Mammary epithelial cell (primary cell): ENCODE results near the gene CORO6.

ENCODE experiments used
- EZH2 ChIP-seq: IDR thresholded peaks from 2 replicates; pipeline ENCODE4 v1.6.1; 2012; ENCODE audit warnings: low read length, inconsistent platforms, borderline replicate concordance
- TF ChIP-seq, protein P1 (sequence below), 2 donors: IDR thresholded peaks in 1 of 2; conservative IDR thresholded peaks in 1 of 2; 2 replicates each; pipeline ENCODE4 v1.5.1; 2011 to 2012; ENCODE audit warnings: inconsistent platforms in 2 of 2, low read length in 2 of 2, mild to moderate bottlenecking in 2 of 2, control low read depth in 1 of 2, low read depth in 1 of 2; ENCODE audit not compliant: insufficient read depth in 1 of 2; ENCODE audit errors: extremely low read depth in 1 of 2

DNA sequence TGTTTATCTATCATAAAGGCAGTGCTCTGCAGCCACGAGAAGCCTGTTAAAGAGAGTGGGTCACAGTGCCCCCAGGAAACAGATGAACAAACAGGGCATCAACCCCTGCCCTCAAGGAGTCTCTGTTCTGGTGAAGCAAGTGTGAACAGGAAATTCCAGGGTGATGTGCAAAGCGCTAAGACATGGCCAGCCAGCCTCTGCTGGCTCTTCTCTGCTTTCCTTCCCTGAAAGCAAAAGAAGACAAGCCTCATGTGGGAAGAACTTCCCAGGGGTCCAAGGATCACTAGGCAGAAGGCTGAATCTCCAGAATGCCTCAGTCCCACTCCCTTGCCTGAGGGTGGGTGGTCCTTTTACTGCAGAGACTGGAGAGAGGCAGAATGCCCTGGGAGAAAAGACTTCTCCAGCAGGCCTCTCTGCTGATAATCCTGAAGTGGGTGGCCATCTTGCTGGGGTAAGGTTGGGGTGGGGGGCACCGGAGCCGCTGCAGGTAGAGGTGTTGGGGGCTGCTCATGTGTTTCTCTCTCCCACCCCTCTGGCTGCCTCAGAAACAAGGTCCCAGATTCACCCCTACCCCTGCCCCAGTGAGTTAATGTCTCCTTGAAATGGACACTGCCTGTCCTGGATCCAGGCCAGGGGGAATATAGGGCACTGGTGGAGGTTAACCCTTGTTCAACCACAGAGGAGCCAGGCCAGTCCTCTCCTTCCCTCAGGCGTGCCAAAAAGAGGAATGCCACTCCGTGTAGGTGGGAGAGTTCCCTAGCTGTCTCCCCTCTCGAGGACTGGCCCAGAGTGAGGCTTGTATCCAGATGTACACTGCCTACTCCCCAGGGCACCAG, 27.4 kb downstream of the CORO6 start:
- TF ChIP-seq, protein P1, sequence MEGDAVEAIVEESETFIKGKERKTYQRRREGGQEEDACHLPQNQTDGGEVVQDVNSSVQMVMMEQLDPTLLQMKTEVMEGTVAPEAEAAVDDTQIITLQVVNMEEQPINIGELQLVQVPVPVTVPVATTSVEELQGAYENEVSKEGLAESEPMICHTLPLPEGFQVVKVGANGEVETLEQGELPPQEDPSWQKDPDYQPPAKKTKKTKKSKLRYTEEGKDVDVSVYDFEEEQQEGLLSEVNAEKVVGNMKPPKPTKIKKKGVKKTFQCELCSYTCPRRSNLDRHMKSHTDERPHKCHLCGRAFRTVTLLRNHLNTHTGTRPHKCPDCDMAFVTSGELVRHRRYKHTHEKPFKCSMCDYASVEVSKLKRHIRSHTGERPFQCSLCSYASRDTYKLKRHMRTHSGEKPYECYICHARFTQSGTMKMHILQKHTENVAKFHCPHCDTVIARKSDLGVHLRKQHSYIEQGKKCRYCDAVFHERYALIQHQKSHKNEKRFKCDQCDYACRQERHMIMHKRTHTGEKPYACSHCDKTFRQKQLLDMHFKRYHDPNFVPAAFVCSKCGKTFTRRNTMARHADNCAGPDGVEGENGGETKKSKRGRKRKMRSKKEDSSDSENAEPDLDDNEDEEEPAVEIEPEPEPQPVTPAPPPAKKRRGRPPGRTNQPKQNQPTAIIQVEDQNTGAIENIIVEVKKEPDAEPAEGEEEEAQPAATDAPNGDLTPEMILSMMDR (conservative IDR thresholded peaks at IDR 0.05 in 1 of 2, IDR thresholded peaks at IDR 0.05 in 1 of 2; ENCODE audit: extremely low read depth in 1 of 2, insufficient read depth in 1 of 2, low read depth in 1 of 2, low read length in 2 of 2), result no peak
- TF ChIP-seq EZH2, result no peak
